HEK293T (cell line): ENCODE data around the gene GMPPB.

Experiments
- ARNT ChIP-seq: fragments of 450-650 bp; IDR thresholded peaks from 2 replicates; pipeline ENCODE4 v1.6.1; 2017; ENCODE audit warnings: mild to moderate bottlenecking
- ELF4 ChIP-seq: fragments of 450-650 bp; IDR thresholded peaks from 2 replicates; pipeline ENCODE4 v1.6.1; 2017; ENCODE audit warnings: antibody characterized with exemption
- FOXA1 ChIP-seq: fragments of 450-650 bp; IDR thresholded peaks from 2 replicates; pipeline ENCODE4 v1.6.1; 2016; ENCODE audit warnings: mild to moderate bottlenecking
- FOXK2 ChIP-seq: fragments of 450-650 bp; IDR thresholded peaks from 2 replicates; pipeline ENCODE4 v1.6.1; 2016; ENCODE audit warnings: mild to moderate bottlenecking
- PKNOX1 ChIP-seq: fragments of 450-650 bp; IDR thresholded peaks from 2 replicates; pipeline ENCODE4 v1.6.1; 2016
- ZNF384 ChIP-seq: fragments of 450-650 bp; IDR thresholded peaks from 2 replicates; pipeline ENCODE4 v1.6.1; 2016

GRCh38 chr3:49718858-49719213, 4.9 kb downstream of the GMPPB start:
- TF ChIP-seq ARNT: no peak
- TF ChIP-seq ZNF384: no peak
- no peak for TF ChIP-seq PKNOX1
- no peak for TF ChIP-seq ELF4
- no peak for TF ChIP-seq FOXK2
- TF ChIP-seq FOXA1: no peak
